HG02981 (cell line): Measurements from ENCODE around the gene TGFB2.

Experiments
- ATAC-seq: cut with Tn5 transposase; IDR thresholded peaks from one replicate; pipeline ENCODE4 v1.9.1; 2021; ENCODE audit warnings: mild to moderate bottlenecking, moderate library complexity; ENCODE audit not compliant: unreplicated experiment

Gene TGFB2

DNA sequence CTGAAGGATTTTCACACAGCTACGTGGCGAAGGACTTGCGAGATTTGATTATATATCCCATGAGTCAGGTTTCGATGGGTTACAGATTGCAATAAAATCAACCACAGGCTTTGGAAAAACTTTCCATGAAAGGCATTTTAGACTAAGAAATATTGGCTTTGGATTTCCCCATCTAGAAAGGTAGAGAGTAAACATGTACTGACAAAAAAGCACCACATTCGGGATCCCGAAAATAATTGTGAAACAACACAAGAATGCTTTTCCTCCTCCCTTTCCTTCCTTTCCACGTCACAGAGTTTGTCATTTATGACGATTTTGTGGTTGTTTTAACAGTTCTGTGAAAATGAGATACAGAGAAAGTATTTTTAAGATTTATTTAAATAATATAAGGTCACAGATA lies 38.5 kb downstream of the TGFB2 start:
- ATAC-seq: no peak

DNA sequence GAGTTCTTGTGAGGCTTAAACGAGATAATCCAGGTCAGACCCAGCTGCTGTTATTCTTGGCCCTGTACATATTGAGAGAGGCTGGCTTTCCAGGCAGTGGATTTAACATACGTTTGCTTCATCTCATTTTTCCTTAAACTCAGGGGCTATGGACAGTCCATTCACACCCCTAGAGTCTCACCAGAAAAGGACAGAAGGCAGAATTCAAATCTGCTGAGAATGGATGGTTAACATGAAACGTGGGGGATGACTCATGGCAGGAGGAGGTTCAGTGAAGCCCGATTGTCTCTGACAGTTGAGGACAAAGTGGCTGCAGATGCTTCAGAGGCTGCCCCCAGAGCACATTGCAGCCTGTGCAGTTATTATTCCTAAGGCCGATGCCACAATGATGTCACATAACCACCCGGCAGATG lies 39.5 kb downstream of the TGFB2 start:
- no peak for ATAC-seq

DNA sequence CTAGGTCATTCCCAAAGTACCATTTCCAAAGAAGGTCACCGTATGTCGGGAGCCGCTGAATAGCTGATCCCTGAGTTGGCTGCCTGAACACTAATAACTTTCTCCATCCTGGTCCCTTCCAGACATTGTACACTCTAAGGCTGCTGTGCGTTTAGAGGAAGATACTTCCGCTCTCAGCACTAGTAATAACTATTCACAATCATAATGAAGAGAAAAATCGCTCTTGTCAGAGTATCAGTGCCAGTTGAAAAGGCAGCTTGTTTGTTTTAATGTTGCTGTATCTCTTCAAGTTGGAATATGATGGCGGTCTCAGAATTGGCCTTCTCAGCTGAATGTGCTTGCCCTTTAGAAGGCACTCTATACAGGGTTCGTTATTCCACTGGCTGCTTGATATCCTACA lies 43.5 kb downstream of the TGFB2 start:
- no peak for ATAC-seq

DNA sequence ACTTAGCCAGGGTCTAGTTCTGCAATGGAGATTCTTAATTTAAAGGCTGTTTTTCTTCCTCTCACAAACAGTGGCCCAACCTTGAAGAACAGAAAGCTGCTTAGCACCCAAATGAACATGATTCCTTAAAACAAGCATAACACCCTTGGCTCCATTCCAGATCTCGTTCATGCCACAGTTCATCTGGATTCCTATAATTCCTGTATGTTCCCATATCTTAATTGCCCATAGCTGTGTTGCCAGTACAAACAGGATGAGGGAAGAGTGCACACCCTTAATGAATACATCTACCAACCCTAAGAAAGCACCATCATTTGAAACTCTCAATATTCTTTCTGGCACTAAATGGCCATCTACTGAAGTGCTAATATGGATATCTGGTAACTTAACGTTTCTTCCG lies 45.5 kb downstream of the TGFB2 start:
- no peak for ATAC-seq

DNA sequence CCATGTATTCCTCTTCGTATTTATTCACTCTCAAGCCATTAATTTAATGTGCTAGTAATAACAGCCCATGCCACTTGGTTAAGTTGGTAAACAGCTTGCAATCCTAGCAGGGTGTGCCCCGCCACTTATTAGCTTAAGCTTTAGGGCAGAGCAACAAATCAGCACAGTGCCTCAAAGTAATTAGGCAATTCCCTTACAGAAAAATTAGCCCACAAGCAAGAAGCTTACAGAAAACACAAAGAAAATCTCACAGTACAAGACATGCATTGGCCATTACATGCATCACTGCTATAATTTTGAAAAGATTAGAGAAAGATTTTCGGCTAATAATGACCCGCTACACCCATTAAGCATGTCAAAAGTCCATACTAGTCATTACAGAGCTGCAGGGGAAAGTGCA lies 47.6 kb downstream of the TGFB2 start:
- no peak for ATAC-seq

- no peak for ATAC-seq
Observed at GRCh38 chr1:218394416-218394815, 49.3 kb downstream of the TGFB2 start.

- ATAC-seq: no peak
Observed at GRCh38 chr1:218394989-218395388, 49.9 kb downstream of the TGFB2 start.

DNA sequence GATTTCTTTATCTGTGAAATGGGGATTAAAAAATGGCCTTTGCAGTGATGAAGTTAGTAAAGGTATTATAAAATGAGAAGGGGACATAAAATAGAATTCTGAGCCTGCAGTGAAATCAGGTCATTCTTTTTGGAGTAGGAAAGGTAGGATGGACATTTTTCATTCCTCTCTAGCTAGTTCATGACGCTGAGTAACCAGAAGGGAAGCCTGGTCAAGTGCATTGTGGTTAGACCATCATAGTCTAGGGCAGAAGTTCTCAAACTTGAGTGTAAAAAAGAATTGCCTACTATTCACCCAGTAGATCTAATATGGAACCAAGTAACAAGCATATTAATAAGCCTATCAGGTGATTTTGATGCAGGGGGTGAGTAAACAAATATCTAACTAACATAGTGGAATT lies 50.8 kb downstream of the TGFB2 start:
- ATAC-seq: no peak

- ATAC-seq: no peak
Observed at GRCh38 chr1:218397752-218398339, 52.7 kb downstream of the TGFB2 start.

DNA sequence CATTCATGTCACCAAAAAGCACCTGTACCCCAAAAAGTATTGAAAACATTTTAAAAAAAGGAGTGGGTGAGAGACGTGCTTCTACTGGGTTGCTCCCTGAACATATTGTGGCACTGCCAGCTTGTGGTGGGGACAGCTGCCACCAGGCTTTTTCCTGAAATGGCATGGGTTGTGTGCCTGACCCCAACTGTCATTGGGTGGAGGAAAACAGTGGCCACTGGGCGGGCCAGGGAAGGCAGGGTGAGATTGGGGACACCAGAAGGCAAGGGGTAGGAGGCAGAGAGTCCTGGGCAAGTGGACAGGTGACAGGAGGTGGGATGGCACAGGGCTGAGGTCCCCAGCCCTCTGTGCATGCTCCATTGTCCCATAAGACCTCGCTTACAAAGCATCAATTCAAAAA lies 55.5 kb downstream of the TGFB2 start:
- ATAC-seq: no peak

- ATAC-seq: no peak
Observed at GRCh38 chr1:218401441-218401997, 56.4 kb downstream of the TGFB2 start.

- ATAC-seq: no peak
Observed at GRCh38 chr1:218401998-218402785, 57.1 kb downstream of the TGFB2 start.

DNA sequence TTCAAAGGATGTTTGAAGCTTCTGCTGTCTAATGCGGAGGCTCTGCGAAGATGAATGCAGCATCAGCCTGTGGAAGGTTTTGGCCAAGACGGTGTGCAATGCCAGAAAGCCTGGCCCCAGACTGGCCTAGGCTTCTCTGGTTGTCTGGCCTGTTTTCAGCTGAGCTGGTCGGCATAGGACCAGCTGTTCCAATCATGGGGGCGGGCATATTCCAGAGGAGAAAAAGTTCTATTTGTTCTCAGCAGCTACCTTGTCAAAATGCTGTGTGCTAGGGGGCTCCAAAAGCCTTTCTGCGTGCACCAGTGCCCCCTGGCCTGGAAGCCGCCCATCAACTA lies 57.6 kb downstream of the TGFB2 start:
- no peak for ATAC-seq

DNA sequence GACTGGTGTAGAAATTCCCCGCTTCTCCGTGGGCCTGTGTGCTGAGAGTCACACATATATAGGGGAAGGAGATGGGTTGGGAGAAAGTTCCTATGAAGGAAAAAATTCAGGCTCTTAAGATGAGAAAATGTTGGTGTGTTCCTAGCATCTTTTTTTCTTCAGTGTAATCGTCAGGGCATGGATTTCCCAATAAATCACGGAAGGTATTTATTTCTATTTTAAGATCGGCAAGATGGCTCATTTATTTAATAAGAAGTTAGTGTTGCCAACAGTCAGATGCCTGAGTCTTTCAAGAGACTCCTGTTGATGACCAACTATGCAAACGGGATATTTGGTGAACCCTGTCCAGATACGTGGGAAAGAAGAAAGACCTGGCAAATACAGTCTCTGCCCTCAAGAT lies 58.2 kb downstream of the TGFB2 start:
- ATAC-seq: no peak

DNA sequence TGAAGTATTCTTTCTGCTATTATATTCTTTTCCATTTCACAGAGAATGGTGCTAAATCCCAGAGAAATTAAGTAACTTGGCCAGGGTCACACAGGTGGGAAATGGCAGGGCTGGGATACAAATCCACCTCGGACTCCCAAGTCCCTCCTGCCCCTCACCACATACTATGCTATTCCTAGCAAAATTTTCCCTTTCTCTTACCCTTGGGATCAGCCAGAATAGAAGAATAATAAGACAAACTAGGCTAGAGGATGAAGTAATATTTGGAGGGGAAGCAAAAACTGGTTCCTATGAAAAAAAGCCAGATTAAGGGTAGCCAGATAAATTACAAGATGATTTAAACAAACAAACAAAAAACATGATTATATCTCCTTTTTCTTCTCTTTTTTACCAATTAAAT lies 62.5 kb downstream of the TGFB2 start:
- ATAC-seq: no peak

DNA sequence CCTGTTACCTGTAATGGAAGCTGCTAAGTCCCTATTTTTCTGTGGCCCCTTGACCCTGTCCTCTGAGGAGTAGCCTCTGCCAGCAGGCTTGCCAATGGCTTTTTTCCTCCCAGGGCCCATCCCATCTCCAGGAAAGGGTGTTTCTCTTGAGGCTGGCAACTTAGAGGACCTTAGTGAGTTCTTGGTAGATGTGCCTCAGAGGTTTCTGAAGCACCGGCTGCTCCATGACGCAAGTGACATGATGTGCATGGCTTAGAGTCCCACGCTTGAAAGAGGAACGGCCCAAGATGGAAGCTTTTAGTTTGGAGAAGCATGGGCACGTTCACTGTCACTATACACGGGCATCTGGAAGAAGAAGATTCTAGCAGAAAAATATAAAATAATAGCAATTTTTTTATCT lies 63.0 kb downstream of the TGFB2 start:
- no peak for ATAC-seq

DNA sequence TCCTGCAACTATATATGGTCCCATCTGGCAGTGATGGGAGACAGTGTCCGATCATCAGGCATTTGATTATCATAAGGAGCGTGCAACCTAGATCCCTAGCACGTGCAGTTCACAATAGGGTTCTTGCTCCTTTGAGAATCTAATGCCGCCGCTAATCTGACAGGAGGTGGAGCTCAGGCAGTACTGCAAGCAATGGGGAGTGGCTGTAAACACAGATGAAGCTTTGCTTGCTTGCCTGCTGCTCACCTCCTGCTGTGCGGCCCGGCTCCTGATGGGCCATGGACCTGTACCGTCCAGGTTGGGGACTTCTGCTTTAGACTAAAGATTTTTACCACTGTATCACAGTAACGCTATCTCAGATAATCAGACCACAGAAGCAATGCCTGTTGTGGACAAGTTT lies 63.8 kb downstream of the TGFB2 start:
- no peak for ATAC-seq

GRCh38 chr1:218409946-218410510 lies 64.9 kb downstream of the TGFB2 start:
- no peak for ATAC-seq

DNA sequence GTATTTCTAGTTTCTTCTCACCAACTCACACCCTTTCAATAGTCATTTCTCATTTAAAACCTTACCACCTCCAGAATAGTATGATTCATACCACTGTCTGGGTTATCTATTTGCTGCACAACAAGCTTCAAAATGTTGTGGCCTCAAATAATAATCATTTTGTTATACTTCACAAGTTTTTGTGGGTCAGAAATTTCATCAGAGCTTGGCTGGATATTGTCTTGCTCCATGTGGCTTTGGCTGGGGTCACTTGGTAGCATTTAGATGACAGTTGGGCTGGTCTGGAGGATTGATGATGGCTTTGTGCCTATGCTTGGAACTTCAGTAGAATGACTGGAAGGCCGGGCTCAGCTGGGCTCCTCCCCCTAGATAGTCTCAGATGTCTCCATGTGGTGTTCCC lies 66.0 kb downstream of the TGFB2 start:
- no peak for ATAC-seq

DNA sequence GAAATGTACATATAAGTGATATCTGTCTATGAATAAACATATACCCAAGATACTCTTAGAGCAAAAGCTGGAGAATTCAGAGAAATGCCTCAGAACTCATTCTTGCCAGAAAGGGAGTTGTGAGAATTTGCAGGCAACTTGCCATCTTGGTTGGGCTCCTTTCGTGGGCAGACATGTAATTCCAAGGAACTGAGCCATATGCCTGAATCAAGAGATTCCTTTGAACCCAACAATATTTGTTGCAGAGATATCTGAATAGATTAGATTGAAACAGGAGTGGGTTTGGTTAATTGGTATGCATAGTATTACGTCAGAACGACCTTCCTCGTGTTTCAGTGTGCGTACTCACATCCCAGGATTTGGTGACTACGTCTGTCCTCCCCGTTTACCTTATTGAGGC lies 67.0 kb downstream of the TGFB2 start:
- no peak for ATAC-seq

DNA sequence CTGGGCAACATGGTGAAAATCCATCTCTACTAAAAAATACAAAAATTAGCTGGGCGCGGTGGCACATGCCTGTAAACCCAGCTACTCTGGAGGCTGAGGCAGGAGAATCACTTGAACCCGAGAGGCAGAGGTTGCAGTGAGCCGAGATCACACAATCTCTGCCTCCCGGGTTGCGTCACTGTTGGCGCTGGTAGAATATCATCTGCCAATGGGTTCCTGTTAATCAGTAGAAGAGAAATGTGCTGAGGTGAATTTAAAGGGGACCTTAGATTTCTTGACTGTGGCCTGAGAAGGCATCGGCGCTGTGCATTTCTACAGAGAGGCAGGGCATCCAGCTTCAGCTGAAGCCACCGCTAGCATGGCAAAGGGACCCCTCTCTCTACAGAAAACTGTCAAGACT lies 68.0 kb downstream of the TGFB2 start:
- no peak for ATAC-seq

DNA sequence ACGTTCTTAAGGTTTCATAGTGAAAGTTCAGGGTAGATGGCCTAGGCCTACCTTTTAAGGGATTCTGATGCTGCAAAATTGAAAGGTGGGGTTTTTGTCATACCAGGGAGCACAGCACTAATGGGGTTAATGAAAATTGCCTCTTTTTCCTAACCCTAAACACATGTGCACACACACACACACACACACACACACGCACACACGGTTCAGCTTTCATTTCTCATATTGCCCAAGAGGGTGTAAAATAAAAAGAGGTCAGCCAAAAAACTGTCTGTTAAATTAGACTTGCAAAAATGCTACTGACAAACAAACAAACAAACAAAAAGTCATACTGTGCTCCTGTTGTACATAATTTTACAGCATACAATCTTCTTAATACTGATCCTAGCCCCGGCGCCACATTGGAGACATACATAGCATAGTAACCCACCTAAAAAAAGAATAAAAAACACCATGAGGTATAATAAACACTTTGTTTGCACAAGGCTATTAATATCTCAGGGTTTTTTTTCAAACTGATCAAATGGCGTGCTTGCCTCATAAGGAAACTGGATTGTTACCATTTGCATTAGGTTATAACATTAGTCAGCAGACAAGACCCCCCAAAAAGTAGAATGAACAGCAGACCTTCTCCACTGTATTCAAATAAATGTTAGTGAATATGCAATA lies 69.1 kb downstream of the TGFB2 start:
- ATAC-seq: no peak
